Stimulated activated CD8-positive, alpha-beta memory T cell treated with anti-CD3 and anti-CD28 coated beads, Interleukin-4, amount 100 ng/mL, for 1 hour (primary cell): Measurements from ENCODE around the gene PTGFRN.

Source experiments
- DNase-seq, 2 donors: peaks; one replicate each; pipeline ENCODE4 v3.0.0-alpha.2; 2020; ENCODE audit warnings: low read depth in 2 of 2, low spot score in 1 of 2

Gene PTGFRN

DNA sequence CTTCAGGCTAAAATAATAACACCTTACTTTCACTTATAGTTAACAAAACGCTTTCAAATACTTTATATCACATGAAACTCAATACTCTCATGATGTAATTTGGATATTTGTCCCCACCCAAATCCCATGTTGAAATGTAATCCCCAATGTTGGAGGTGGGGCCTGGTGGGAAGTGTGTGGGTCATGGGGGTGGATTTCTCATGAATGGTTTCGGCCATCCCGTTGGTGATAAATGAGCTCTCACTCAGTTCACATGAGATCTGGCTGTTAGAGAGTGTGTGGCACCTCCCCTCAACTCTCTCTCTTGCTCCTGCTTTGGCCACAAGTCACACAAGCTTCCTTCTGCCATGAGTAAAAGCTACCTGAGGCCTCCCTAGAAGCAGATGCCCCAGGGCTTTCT lies 22.5 kb upstream of the PTGFRN start:
- DNase-seq = no peak

DNA sequence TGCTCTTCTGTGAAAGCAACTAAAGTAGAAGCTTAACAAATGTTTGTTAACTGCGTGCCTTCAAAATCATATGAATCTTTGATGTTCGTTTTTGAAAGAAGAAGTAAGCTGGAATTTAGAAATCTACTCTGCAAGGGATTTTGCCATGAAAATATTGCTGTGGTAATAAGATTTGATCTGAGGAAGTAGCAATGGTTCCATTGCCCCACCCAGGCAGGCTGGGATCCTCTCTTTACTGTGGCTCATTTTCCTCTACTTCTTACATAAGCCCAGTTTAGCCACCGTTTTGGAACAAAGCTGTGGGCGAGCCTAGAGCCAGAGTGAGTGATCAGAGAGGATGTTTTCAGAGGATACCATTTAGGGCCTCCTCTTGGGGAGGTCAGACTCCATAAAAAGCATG lies 20.3 kb upstream of the PTGFRN start:
- no peak for DNase-seq

DNA sequence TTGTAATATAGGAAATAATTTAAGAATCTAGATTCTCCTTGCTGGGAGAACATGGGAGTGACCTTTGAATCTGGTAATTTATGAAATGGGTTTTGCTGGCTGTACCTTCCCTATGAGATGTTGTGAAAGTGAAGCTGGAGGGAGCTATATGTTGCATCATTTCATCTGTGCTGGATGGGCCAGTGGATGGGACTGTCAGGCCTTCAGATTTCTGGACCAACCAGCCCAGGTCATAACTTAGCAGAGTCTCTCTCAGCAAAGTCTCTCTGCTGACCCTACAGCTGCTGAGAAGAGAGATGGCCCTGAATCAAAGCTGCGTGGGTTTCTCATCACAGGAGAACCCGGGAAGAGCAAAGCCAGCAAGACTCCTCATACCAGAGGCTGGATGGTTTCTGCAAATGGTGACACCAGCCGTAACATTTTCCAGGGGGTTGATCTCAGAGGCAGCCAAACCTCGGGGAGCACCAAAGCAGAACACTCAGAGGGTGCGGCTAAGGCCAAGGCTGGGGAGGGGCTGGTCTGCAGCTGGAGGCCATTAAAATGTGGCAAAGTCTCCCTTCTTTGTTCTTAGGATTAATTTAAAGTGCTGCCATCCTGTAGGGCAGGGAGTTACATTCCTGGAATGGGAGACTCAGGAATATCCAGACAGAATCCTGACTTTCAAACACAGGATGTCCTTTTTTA lies 18.2 kb upstream of the PTGFRN start:
- no peak for DNase-seq

DNA sequence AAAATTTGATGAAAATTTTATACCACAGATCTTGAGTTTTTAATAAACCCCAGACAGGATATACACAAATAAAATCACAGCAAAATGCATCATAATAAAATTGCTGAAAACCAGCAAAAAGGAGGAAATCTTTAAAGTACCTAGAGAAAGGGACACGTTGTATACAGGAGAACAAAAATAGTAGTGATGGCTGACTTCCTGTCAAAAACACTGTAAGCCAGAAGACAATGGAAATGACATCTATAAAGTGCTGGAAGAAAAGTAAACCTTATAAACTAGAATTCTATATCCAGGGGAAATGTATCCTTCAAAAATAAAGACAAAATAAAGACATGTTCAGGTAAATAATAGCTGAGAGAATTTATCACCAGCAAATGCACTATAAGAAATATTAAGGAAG lies 14.6 kb upstream of the PTGFRN start:
- no peak for DNase-seq

DNA sequence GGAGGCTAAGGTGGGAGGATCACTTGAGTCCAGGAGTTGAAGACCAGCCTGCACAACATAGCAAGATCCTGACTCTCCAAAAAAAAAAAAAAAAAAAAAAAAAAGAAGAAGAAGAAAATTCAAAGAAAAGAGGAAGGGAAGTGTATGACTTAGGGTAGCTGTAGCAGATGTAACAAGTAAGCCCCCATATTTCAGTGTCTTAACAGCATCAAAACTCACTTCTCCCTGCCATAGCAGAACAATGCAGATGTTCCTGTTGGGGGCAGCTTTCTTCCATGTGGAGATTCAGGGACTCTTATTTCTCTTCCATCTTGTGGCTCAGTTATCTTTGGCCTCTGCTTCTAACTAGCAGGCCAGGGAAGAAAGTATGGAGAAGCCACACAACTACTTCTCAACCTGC lies 10.2 kb upstream of the PTGFRN start:
- DNase-seq = no peak

DNA sequence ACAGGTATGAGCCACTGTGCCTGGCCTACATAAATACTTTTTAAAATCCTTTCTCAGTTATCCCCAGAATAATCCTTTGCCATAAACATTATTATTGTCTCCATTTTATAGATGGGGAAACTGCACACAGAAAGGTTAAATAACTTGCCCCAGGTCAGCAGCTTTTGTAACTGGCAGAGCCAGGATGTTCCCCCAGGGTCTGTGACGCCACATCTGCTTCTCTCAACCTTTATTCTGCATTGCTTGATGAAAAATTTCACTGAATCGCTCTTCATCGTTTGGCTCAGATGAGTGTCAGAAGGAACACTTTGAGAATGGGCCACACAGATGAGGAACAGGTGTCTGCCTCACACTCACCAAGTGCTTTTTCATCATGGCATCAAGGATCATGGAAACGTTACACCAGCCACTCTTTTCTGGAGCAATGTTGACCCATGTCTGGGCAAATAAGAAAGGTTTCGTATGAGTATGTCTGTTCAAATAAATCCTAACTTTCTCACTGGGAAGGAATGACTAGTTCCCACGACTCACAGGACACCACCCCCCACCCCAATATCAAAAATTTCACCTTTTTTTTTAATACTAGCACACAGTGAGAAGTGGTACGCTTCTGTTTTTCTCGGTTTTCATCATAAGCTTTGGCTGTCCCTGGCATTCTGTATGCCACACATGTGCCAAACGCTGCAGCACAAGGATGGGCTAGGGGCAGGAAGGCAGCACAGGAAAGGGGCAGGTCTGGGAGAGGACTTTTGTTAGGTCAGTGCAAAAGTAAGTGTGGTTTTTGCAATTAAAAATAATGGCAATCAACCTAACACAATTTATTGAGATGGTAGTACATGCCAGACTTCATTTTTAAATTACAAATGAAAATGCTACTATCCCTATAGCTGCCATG lies 9.0 kb upstream of the PTGFRN start:
- DNase-seq = no peak

DNA sequence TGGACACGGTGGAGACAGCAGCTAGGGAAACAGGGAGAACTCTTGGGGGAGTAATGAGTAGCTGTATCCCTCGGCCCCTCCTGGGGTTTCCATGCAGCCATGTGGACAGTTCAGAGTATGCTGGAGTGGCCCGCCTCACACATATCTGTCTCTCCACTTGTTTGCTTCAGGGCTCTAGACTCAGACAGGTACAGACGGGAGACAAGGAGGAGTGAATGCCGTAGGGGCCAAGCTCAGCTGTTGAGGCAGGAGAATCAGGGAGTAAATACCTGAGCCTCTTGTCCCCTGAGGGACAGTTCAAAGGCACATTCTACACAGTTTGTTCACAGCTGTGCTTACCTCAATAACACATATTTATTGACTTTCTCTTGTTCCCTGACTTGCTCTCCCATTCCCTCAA lies 7.7 kb upstream of the PTGFRN start:
- no peak for DNase-seq

DNA sequence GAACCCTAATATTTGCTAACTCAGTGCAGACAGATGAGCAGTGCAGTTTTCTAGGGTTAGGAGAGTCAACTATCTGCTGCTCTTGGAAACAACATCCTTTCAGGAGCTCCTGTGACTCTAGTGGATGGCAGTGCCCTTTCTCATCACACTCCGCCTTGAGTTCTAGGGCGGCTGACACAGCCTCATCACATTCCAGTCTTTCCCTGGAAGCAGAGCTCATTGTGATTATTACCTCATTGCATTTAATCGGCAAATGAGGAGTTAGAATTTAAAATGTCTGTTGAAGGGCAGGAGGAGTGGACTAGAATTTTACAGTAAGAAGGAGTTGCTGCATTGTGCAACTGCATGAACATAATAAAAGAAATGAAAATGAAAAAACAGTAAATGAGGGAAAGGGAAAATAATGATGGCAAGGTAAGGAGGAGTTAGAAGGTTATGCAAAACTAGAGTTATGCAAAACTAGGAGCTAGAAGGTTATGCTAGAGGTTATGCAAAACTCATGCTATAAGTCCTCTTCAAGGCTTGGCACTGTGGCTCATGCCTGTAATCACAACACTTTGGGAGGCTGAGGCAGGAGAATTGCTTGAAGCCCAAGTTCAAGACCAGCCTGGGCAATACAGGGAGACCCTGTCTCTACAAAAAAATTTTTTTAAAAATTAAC lies 6.9 kb upstream of the PTGFRN start:
- no peak for DNase-seq

DNA sequence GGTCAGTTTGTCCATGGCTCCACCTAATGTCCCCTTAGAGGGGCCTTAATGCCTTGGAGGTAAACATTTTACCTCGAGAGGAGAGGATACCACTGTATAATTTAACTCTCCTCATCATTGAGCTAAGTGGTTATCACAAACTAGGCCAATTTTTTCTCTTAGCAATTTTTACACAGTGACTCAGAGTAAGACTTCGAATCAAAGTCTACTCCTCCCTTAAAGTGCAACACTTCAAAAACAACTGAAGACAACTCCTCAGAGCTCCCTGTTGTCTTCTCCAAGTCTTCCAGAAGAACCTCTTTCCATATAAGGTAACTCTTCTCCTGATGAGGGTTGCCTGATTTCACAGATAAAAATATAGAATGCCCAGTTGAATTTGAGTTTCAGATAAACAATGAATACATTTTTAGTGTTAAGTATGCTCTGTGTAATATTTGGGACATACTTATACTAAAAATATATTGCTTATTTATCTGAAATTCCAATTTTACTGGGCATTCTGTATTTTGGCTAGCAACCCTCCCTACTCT lies 4.9 kb upstream of the PTGFRN start:
- DNase-seq = no peak

DNA sequence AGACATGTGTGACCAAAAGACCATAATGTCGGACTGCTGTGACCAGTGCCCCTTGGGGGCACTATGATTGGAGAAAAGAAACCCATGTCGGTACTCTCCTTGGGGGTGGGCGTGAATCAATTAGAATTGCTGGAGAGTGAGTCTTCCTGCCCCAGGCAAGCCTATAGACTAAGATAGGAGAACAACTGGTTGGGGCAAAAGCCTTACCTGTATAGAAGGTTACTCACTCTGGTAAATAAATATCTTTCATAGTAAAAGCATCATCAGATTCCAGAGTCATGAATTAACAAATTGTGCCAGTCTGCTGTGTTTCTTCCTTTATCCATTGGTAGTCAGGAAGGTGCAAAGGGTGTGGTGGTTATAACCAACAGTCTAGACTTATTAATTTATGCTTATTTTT lies 2.9 kb upstream of the PTGFRN start:
- DNase-seq = no peak

DNA sequence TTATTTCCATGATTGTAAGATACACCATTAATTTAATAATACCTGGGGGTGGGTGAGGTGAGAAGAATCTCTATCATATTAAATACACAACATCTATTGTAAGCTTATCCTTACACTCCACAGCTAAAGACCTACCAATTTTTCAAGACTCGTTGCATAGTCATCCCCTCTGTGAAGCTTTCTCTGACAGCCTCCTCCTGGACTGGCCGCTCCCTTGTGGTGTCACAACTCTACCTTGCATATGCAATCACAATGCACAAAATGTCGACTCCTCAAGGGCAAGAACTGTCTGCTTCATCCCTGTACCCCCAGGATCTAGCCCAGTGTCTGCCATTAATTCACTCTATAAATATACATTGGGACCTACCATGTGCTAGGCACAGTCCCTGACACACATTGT lies 2.4 kb upstream of the PTGFRN start:
- DNase-seq = no peak

DNA sequence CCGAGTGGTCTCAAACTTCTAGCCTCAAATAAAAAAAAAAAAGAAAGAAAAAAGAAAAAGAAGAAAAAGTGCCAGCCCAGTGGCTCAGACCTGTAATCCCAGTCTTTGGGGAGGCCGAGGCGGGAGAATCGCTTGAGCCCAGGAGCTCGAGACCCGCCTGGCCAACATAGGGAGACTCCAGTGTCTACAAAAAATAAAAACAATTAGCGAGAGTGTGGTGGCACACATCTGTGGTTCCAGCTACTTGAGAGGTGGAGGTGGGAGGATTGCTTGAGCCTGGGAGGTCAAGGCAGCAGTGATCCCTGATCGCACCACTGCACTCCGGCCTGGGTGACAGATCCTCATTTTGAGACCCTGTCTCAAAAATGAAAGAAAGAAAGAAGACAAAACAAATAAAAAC lies 1.4 kb upstream of the PTGFRN start:
- DNase-seq = no peak

DNA sequence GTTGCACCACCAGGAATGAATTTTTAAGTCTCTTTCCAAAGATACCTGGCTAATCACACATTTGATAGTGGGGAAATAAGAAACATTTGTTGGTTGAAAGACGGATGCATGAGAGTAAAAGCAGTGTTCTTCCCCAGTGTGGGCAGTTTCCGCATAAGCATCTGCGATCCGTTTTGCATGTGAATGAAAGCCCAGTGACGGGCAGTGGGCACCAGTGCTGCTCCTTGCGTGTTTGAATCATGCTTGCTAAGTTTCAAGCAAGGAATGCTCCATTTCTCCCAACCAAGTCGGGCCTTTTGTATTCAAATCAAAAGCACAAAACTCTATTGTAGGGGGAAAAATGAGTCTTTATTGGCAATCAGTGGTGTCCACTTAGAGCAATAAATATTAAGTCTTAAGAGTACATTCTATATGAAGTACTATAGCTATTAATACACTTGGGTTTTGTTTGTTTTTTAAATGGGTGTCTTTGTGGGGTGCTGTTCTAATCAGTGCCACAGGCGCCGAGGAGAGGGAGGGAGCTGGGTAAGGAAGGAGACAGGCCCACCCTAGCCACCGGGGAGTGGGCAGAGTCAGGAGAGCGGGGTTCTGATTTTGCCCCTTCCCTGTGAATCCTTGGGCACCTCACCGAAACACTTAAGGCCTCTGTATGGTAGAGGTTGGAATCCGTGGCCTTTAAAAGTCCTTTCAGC lies 750 bp upstream of the PTGFRN start:
- no peak for DNase-seq

DNA sequence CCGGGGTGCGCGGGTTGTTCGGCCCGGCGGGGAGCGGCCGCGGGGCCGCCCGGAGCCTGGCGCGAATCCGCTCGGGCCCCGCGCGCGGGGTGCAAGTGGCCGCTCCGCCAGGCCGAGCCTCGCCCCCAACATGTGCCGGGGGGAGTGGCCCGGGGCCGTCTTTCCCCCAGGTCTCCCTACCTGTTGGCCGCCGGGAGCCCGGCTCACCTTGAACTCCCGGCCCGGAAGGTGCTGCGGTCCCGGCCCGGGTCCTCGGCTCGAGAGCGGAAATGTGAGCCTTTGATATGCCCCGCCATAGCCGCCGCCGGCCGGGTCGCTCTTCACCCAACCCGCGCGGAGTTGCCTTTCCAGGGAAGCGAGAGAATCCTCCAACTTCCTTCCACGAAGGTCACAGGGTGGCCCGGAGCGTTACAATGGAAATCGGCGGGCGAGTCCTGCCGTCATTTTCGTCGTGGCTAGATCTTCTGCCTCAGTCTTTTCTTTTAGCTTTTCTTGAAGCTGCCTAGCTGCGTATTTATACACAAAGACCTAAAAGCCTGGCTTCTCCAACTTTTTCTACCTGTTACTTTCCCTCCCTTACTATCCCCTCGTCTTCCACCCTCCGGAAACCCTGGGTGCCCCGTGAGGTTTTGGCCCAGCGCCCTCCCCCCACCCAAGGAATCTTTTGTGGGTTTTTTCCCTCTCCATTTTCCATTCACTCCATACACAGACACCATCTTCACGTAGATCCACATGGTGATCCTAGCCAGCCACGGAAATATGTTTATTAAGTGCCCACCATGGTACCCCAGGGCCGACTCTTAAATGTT lies 867 bp downstream of the PTGFRN start:
- DNase-seq = peak in 1 of 2 donors; percentile 10

DNA sequence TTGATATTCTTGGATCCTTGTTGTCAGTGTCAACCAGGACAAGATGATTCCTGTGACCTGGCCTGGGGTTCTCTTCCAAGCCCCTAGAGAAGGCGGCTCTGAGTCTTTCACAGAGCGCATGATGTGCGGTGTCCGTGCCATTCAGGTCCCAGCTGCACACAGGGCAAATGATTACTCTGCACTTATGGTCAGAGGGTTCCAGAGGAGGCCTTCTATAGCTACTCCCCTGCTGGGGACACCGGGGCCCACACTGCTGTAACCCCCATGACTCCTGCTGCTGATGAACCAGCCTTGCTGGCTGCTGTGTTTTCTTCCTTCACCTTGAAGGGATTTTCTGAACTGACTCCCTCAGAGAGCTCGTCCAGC lies 1.5 kb downstream of the PTGFRN start:
- no peak for DNase-seq

DNA sequence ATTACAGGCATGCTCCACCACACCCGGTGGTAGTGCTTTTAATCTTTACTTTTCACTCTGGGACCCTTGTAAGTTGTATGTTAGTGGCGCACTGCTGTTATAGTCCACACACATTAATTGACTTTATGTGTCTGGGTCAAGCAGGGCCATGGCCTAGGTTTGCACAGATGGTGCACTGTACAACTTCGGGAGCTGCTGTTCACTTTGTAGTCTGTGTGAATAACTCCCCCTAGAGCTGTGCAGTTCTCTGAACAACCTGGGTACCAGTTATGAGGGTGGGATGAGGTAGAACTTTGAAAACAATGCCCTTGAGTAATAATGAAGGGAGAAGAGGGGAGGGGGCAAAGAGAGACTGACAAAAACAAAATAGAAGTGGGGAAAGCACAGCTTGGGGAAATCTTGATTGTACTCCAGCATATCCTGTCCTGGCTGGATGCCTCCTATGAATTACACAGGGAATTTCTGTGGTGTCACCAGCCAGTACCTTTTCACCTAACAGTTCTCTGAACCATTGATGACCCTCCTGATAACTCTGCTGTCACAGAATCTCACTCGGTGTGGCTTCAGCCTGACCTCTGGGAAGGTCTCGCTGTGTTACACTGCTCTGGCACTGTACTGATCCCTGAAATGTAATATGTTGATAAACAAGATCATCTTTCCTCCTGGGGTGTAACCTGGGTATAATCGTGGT lies 2.2 kb downstream of the PTGFRN start:
- no peak for DNase-seq

DNA sequence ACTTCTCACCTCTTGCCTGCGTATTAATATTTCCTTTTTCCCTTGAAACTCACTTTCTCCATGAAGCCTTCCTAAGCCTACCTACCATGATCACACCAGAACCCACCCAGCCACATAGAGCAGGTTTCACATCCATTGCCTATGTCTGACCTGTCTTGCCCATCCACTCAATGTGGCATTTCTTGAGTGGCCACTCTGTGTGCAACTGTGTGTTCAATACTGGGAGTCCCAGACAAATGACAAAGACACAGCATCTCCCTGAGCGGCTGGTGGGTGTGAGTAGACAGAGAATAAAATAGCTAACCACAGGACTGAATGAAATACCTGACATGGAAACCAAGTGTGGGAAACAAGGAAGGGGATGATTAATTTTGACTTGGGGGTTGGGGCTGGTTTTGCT lies 3.1 kb downstream of the PTGFRN start:
- DNase-seq = no peak

DNA sequence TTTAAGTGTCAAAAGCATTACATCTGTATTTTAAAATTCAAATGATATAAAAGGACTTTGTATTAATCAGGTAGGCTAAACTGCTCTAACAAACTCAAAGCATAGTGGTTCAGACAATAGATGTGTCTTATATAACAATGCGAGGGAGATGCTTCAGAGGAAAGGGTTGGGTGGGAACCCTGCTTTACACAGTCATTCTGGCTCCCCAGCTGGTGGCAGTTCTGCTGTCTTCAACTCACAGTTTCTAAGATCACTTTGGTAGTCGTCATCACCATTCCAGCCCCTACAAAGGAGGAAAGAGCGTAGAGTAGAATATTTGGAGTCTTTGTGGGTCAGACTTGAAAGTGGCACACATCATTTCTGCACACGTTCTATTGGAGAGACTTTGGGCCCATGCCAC lies 4.2 kb downstream of the PTGFRN start:
- no peak for DNase-seq

DNA sequence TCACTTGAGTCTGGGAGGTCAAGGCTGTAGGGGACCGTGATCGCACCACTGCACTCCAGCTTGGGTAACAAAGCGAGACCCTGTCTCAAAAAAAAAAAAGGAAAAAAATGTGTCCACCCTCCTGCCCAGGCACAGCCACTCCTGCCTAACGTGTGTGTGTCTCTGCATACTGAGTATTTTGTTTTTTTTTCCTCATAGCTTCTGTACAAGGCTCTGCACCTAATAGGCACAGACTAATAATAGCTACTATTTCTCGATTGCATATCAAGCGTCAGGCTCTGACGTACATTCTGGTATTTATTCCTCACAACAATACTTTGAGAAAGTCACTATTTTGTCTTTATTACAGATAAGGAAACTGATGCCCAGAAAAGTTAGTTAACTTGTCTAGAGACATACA lies 5.0 kb downstream of the PTGFRN start:
- DNase-seq = no peak

DNA sequence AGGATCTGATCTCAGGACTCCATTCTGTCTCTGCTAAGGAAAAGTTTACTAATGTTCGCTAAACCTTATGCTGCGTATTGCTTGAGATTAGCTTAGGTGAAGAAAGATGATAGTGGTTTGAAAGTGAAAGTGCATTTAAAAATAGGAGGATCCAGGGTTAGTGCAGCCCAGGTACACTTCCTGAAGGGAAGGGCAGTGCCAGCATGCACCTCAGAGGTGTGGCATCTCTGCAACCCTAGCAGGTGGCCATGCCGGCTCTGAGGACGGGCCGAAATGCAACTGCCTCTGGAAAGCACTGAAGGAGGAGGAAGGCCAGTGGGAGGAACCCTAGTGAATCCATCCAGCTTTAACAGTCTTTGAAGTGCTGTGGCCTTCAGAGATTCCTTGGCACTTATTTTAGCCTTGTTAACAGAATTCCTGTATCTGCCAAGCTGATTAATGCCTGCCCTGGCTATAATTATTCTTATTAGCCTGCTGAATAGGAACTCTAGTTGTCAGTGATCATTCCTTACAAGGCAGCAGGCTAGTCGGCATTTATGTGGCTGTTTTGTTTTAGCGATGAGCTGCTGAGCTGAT lies 5.5 kb downstream of the PTGFRN start:
- no peak for DNase-seq
